ENCODE data around the gene GRHL1.

GRHL1 gene

GRCh38 chr2:10042301-10043161, 91.0 kb downstream of the GRHL1 start:
- DNase-seq = peak; percentile 42
- no peak for ATAC-seq

- ATAC-seq (peak; percentile 67), DNase-seq (peak; percentile 80)
Observed at GRCh38 chr2:10043256-10043905, 91.9 kb downstream of the GRHL1 start, which contains the start of gene KLF11. KLF11 (plus strand) TSS chr2:10043550; CDS start chr2:10043717, 167 bp downstream.

GRCh38 chr2:10043906-10044601, 92.6 kb downstream of the GRHL1 start:
- ATAC-seq = peak; percentile 67

GRCh38 chr2:10045561-10046355, 94.3 kb downstream of the GRHL1 start:
- DNase-seq = no peak
- no peak for ATAC-seq

More at GRCh38 chr2:10043906-10044601, 92.6 kb downstream of the GRHL1 start:
- DNase-seq = peak; percentile 90

- no peak for ATAC-seq
- no peak for DNase-seq
Observed at GRCh38 chr2:10046931-10047330, 95.4 kb downstream of the GRHL1 start.

GRCh38 chr2:10047616-10048500, 96.4 kb downstream of the GRHL1 start:
- no peak for DNase-seq
- no peak for ATAC-seq

GRCh38 chr2:10048501-10049171, 97.1 kb downstream of the GRHL1 start:
- DNase-seq (no peak), ATAC-seq (no peak)

Measured in stimulated activated naive CD8-positive, alpha-beta T cell treated with anti-CD3 and anti-CD28 coated beads, Interleukin-15, Interleukin-2, amounts not matched to agents 100 U/mL and 50 U/mL, for 24 hours (primary cell).